GM19025 (cell line): ENCODE measurements around the gene RRP9.
"Not testable (repeated sequence)": the region's sequence is repeated elsewhere in the genome, so short reads cannot be mapped to it uniquely, and the experiment has no call there.

Experiments
- ATAC-seq: cut with Tn5 transposase; IDR thresholded peaks from one replicate; pipeline ENCODE4 v1.9.1; 2021; ENCODE audit warnings: mild to moderate bottlenecking, low read depth, moderate library complexity; ENCODE audit not compliant: unreplicated experiment

Gene RRP9, protein sequence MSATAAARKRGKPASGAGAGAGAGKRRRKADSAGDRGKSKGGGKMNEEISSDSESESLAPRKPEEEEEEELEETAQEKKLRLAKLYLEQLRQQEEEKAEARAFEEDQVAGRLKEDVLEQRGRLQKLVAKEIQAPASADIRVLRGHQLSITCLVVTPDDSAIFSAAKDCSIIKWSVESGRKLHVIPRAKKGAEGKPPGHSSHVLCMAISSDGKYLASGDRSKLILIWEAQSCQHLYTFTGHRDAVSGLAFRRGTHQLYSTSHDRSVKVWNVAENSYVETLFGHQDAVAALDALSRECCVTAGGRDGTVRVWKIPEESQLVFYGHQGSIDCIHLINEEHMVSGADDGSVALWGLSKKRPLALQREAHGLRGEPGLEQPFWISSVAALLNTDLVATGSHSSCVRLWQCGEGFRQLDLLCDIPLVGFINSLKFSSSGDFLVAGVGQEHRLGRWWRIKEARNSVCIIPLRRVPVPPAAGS

GRCh38 chr3:51941798-51942602, at the start of gene RRP9, which contains the start of gene PARP3:
Gene RRP9, minus strand, starts transcription at chr3:51941904. Its CDS starts 37 bp downstream, at chr3:51941867.
Gene PARP3, plus strand, starts transcription at chr3:51942363. Its CDS starts 993 bp downstream, at chr3:51943356.
- peak; percentile 92 for ATAC-seq

DNA sequence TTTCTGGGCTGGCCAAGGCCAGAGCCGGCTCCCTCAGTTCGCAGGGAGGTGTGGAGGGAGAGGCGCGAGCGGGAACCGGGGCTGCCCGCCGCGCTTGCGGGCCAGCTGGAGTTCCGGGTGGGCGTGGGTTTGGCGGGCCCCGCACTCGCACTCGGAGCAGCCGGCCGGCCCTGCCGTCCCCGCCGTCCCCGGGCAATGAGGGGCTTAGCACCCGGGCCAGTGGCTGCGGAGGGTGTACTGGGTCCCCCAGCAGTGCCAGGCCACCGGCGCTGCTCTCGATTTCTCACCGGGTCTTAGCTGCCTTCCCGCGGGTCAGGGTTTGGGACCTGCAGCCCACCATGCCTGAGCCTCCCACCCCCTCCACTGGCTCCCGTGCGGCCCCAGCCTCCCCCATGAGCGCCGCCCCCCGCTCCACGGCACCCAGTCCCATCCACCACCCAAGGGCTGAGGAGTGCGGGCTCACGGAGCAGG, 48.8 kb upstream of the RRP9 start:
- ATAC-seq: not testable (repeated sequence)

DNA sequence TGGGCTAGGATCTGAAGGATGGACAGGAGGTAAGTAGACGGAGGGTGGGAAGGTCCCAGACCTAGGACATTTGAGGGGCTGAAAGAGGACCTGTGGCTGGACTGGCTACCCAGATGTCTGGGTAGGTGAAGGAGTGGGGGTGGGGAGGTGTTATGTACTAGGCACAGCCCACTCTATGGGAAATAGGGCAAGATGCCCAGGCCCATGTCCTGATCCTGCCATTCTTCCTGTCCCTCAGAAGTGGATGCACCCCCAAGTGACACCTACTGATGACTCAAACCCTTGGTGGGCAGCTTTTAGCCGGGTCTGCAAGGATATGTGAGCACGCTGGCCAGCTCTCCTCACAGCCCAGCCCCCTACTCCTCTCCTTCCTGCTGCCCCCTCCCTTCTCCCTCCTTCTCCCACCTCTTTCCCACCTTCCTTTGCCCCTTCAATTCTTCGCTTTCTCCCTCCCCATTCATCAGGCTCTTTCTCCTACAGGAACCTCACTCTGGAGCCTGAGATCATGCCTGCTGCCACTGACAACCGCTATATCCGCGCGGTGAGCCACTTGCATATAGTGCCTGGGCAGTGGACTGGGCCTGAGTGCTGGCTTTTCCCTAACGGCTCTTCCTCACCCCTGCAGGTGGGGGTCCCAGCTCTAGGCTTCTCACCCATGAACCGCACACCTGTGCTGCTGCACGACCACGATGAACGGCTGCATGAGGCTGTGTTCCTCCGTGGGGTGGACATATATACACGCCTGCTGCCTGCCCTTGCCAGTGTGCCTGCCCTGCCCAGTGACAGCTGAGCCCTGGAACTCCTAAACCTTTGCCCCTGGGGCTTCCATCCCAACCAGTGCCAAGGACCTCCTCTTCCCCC, 46.8 kb upstream of the RRP9 start:
- no peak for ATAC-seq

DNA sequence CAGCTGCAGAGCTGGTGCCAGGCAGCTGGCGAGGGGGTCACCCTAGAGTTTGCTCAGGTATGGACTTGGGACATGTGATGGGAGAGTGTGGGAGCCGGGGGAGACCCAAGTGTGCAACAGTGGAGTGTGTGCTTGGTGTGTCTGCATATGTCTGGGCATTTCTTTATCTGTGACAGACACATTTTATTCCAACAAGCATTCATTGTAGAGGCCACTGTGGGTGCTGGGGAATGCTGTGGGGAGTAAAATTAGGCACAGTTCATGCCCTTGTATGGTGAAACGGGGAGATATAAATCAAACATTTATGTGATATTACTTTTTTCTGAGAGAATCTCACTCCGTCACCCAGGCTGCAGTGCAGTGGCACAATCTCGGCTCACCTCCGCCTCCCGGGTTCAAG, 45.9 kb upstream of the RRP9 start:
- no peak for ATAC-seq

DNA sequence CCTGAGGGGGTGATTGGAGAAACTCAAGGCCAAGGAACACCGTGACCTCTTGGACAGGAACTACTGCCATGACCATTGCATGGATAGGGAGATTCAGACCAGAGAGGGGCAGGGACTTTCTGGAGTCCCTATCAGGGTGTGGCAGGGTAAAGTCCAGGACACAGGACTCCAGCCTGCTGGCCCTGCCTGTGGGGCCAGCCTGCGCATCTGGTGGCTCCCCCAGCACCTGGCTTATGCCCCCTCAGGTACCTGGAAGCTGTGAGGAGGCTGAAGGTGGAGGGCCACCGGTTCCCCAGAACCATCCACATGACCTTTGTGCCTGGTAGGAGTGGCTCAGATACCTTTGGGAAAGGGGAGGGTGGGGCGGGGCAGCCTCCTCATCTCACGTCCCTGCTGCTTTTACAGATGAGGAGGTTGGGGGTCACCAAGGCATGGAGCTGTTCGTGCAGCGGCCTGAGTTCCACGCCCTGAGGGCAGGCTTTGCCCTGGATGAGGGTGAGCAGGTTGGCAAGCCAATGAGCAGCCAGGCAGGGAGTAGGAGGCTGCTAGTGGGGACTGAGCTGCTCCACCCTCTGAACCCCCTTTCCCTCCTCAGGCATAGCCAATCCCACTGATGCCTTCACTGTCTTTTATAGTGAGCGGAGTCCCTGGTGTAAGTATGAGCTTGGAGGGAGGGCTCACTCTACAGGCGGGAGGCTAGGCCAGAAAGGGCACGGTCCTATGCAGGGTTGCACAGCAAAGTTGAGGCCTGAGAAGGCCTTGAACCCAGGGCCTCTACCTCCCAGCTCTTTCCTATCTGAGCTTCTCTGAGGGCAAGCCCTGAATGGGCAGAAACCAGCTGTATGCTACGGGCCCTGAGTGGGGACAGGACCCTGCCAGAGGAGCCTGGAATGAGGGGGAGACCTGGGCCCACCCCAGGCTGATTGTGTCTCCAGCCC, 44.6 kb upstream of the RRP9 start:
- ATAC-seq: no peak

GRCh38 chr3:51985063-51985462, 43.4 kb upstream of the RRP9 start:
- ATAC-seq: no peak

- no peak for ATAC-seq
Observed at GRCh38 chr3:51984269-51984647, 42.6 kb upstream of the RRP9 start.

DNA sequence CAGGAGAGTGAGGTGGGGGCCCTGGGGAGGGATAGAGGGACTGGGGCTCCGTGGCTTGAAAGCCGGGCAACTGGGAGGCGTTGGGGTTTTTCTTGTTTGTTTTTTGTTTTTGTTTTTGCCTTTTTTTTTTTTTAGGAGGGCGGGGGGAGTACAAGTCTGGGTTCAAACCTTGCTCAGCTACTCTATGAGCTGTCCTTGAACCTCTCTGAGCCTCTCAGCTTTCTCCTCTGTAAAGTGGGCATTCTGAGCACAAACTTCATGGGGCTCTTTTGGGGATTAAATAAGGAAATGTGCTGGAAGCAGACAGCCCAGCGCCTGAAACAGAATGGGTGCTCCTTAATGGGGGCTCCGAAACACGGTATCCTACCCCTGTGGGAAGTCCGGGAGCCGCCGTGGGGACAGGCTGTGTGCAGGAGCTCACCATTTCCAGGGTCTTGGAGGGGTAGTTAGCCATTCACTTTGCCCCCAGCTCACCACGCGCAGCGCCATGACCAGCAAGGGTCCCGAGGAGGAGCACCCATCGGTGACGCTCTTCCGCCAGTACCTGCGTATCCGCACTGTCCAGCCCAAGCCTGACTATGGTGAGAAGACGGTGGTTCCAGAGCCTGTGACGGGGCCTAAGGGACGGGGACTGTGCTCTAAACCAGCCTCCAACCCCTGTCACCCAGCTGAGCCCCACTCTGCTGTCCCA, 42.0 kb upstream of the RRP9 start:
- ATAC-seq: no peak

- ATAC-seq: peak; percentile 77
Observed at GRCh38 chr3:51982838-51983577, 41.3 kb upstream of the RRP9 start, which contains the start of gene ACY1. Gene ACY1, plus strand, starts transcription at chr3:51983535. Its CDS starts 530 bp downstream, at chr3:51984065.

DNA sequence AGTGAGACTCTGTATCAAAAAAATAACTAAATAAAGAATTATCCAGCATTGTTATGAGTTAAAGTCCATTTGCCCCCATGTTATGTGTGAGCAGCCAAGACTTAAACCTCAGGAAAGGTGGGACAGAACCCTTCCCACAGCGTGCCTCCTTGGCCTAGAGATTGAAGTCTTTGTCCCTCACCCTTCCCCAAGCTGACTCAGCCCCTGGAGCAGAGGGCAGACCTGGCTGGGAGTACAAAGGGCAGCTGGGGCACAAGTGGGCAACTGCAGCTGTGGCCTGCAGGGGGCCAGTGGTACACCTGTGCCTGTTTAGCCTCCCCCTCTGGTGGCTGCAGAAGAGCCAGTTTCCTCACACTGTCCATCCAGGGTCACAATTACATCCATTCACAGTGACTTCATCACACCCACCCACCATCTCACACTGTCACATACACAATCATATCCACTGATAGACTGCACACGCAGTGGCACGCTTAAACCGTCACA, 40.7 kb upstream of the RRP9 start:
- peak; percentile 35 for ATAC-seq

DNA sequence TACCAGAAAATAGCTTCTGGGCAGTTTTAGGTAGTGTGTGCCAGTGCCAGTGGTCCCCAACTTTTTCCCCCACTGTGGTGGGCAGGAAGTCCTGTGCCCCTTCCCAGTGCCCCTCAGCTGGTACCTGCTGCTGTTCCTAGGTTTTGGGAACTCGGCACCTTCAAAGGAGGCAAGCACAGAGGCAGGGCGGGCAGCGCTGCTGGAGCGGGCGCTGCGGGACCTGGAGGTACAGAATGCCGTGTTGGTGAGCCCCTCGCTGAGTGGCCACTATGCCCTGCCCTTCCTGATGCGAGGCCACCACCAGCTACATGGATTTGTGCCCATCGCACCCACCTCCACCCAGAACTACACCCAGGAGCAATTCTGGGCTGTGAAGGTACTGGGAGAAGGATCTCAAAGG, 38.5 kb upstream of the RRP9 start:
- no peak for ATAC-seq

- no peak for ATAC-seq
Observed at GRCh38 chr3:51978143-51978502, 36.4 kb upstream of the RRP9 start.

- no peak for ATAC-seq
Observed at GRCh38 chr3:51977446-51978142, 35.9 kb upstream of the RRP9 start.

- ATAC-seq: no peak
Observed at GRCh38 chr3:51975852-51976549, 34.3 kb upstream of the RRP9 start.

DNA sequence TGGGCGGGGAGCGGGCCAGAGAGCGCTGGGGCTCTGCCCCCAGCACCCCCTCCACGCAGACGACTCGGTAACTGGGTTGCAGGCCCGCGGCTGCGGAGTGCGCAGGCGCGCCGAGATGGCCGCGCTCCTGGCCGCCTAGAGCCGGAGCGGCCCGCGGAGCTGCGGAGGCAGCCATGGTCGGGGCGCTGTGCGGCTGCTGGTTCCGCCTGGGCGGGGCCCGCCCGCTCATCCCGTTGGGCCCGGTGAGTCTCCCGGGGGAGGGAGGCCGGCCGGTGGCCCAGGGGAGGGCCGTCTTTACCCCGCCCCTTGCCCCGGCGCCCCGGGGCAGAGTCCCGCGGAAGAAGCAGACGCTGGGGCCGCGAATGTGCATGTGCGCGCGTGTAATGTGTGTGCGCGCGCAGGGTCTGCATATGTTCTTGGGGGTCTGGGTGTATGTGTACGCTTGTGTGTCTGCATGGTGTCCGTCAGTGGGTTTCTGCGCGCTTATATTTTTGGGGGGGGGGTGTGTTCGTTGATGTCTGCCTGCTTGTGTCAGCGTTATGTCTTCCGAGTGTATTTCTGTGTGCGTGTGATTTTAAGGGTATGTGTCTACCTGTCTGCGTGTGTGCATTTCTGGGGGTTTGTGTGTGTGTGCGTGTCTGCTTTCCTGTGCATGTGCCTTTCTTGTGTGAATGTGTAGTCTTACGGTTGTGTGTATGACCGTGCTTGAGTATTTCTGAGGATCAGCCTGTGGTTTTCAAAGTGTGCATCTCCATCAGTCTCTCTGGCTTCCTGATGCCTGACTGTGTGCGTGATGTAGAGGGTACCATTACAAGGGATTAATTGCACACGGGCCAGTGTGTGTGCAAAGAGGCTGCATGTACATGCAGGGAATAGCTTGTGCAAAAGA, 33.5 kb upstream of the RRP9 start, which contains the start of gene ABHD14A:
Gene ABHD14A (plus strand): TSS at position 102 of the 889 bp plus-strand sequence. CDS start 72 bp downstream, at position 174.
- ATAC-seq: peak; percentile 57
